SK-N-SH treated with all-trans-retinoic acid at 6 μM for 48 hours (cell line): ENCODE measurements around the gene ABCA1.

ENCODE experiments used
- ATAC-seq: fragments of 200-7000 bp; cut with Tn5 transposase; 3 replicates; pipeline ENCODE4 v1.9.1; 2020; ENCODE audit warnings: mild to moderate bottlenecking, moderate library complexity
- ARNTL ChIP-seq: fragments of 450-650 bp; formaldehyde crosslinking; IDR thresholded peaks from 2 replicates; pipeline ENCODE4 v1.5.0; 2020; ENCODE audit warnings: low read depth, mild to moderate bottlenecking, moderate library complexity, borderline replicate concordance
- BACH2 ChIP-seq: fragments of 250-450 bp; sonication (Bioruptor Pico); IDR thresholded peaks from 2 replicates; pipeline ENCODE4 v1.9.0; 2021; ENCODE audit warnings: mild to moderate bottlenecking, borderline replicate concordance
- CREB5 ChIP-seq: fragments of 250-450 bp; sonication (Bioruptor Pico); IDR thresholded peaks from 2 replicates; pipeline ENCODE4 v1.5.1; 2020; ENCODE audit warnings: low read depth, mild to moderate bottlenecking, moderate library complexity
- CSDC2 ChIP-seq: fragments of 250-450 bp; sonication (Bioruptor Pico); IDR thresholded peaks from 2 replicates; pipeline ENCODE4 v1.5.0; 2020; ENCODE audit warnings: mild to moderate bottlenecking, moderate library complexity
- ESRRG ChIP-seq: fragments of 250-450 bp; sonication (Bioruptor Pico); IDR thresholded peaks from 2 replicates; pipeline ENCODE4 v1.6.1; 2021; ENCODE audit warnings: mild to moderate bottlenecking
- GLIS3 ChIP-seq: fragments of 250-450 bp; sonication (Bioruptor Pico); IDR thresholded peaks from 2 replicates; pipeline ENCODE4 v1.5.0; 2020; ENCODE audit warnings: mild to moderate bottlenecking, moderate library complexity
- ISL1 ChIP-seq: fragments of 250-450 bp; sonication (Bioruptor Pico); IDR thresholded peaks from 2 replicates; pipeline ENCODE4 v2.1.2; 2022; ENCODE audit warnings: mild to moderate bottlenecking, moderate library complexity
- PATZ1 ChIP-seq: fragments of 250-450 bp; sonication (Bioruptor Pico); IDR thresholded peaks from 2 replicates; pipeline ENCODE4 v1.8.0; 2020; ENCODE audit warnings: mild to moderate bottlenecking, moderate library complexity, borderline replicate concordance
- PPARA ChIP-seq: fragments of 250-450 bp; sonication (Bioruptor Pico); IDR thresholded peaks from 2 replicates; pipeline ENCODE4 v1.5.0; 2020; ENCODE audit warnings: mild to moderate bottlenecking, borderline replicate concordance
- RARB ChIP-seq: fragments of 250-450 bp; sonication (Bioruptor Pico); IDR thresholded peaks from 2 replicates; pipeline ENCODE4 v1.8.0; 2021; ENCODE audit warnings: mild to moderate bottlenecking, moderate library complexity
- SNAI2 ChIP-seq: fragments of 250-450 bp; sonication (Bioruptor Pico); IDR thresholded peaks from 2 replicates; pipeline ENCODE4 v1.5.0; 2020; ENCODE audit warnings: mild to moderate bottlenecking, moderate library complexity
- TCF4 ChIP-seq: fragments of 250-450 bp; sonication (Bioruptor Pico); IDR thresholded peaks from 2 replicates; pipeline ENCODE4 v1.8.0; 2021; ENCODE audit warnings: mild to moderate bottlenecking, moderate library complexity, borderline replicate concordance
- TOX ChIP-seq: fragments of 250-450 bp; sonication (Bioruptor Pico); IDR thresholded peaks from 2 replicates; pipeline ENCODE4 v1.8.0; 2021; ENCODE audit warnings: mild to moderate bottlenecking, moderate library complexity, borderline replicate concordance
- TSHZ2 ChIP-seq: fragments of 250-450 bp; sonication (Bioruptor Pico); IDR thresholded peaks from 2 replicates; pipeline ENCODE4 v1.5.0; 2020; ENCODE audit warnings: mild to moderate bottlenecking, moderate library complexity
- ZC3H10 ChIP-seq: fragments of 250-450 bp; sonication (Bioruptor Pico); IDR thresholded peaks from 2 replicates; pipeline ENCODE4 v1.5.1; 2021; ENCODE audit warnings: mild to moderate bottlenecking, moderate library complexity
- ZFP3 ChIP-seq: fragments of 250-450 bp; sonication (Bioruptor Pico); IDR thresholded peaks from 2 replicates; pipeline ENCODE4 v1.5.0; 2020; ENCODE audit warnings: mild to moderate bottlenecking, moderate library complexity
- ZFP30 ChIP-seq: fragments of 450-650 bp; formaldehyde crosslinking; IDR thresholded peaks from 2 replicates; pipeline ENCODE4 v1.5.0; 2022; ENCODE audit warnings: mild to moderate bottlenecking, moderate library complexity
- ZNF565 ChIP-seq: fragments of 450-650 bp; formaldehyde crosslinking; conservative IDR thresholded peaks from 2 replicates; pipeline ENCODE4 v1.5.0; 2020; ENCODE audit warnings: low read depth, mild to moderate bottlenecking, moderate library complexity
- ZNF70 ChIP-seq: fragments of 450-650 bp; formaldehyde crosslinking; IDR thresholded peaks from 2 replicates; pipeline ENCODE4 v1.5.0; 2020; ENCODE audit warnings: mild to moderate bottlenecking, moderate library complexity
- ZNF8 ChIP-seq: fragments of 450-650 bp; formaldehyde crosslinking; IDR thresholded peaks from 2 replicates; pipeline ENCODE4 v1.5.0; 2020; ENCODE audit warnings: mild to moderate bottlenecking, moderate library complexity

ABCA1 gene

GRCh38 chr9:104890433-104890770 is 37.6 kb downstream of the ABCA1 start:
- TF ChIP-seq GLIS3 (CRISPR knock-in tag) (no peak), ZNF70 (CRISPR knock-in tag) (no peak), TCF4 (CRISPR knock-in tag) (no peak), ZC3H10 (CRISPR knock-in tag) (no peak), SNAI2 (CRISPR knock-in tag) (no peak), ISL1 (no peak), CSDC2 (CRISPR knock-in tag) (no peak), TSHZ2 (CRISPR knock-in tag) (no peak), ZFP3 (CRISPR knock-in tag) (no peak), BACH2 (CRISPR knock-in tag) (no peak), RARB (CRISPR knock-in tag) (no peak), PPARA (CRISPR knock-in tag) (no peak), TOX (no peak), CREB5 (no peak), ZNF8 (no peak), PATZ1 (CRISPR knock-in tag) (no peak)
- ATAC-seq: no peak

GRCh38 chr9:104885818-104886709 is 41.9 kb downstream of the ABCA1 start:
- ATAC-seq: no peak
- no peak for TF ChIP-seq GLIS3 (CRISPR knock-in tag)
- TF ChIP-seq CSDC2 (CRISPR knock-in tag): no peak
- no peak for TF ChIP-seq RARB (CRISPR knock-in tag)
- TF ChIP-seq ZC3H10 (CRISPR knock-in tag): no peak
- TF ChIP-seq CREB5: no peak
- TF ChIP-seq ARNTL (CRISPR knock-in tag): no peak
- no peak for TF ChIP-seq ZFP3 (CRISPR knock-in tag)
- TF ChIP-seq ZNF70 (CRISPR knock-in tag): no peak
- TF ChIP-seq ZFP30 (CRISPR knock-in tag): no peak
- TF ChIP-seq ZNF8: no peak
- TF ChIP-seq ZNF565 (CRISPR knock-in tag): no peak
- no peak for TF ChIP-seq BACH2 (CRISPR knock-in tag)
- no peak for TF ChIP-seq PATZ1 (CRISPR knock-in tag)
- TF ChIP-seq PPARA (CRISPR knock-in tag): no peak
- TF ChIP-seq ESRRG (CRISPR knock-in tag): no peak
- TF ChIP-seq TSHZ2 (CRISPR knock-in tag): no peak
- no peak for TF ChIP-seq ISL1
- no peak for TF ChIP-seq TOX
- TF ChIP-seq, all 23 proteins: peak for 0
